ENCODE data around the gene TRPV3. TPM values are rescaled to one million over a fixed set of nuclear protein-coding genes. Genes with fewer than 3 reads are reported as not detected.

TRPV3 gene
- total and polyA plus RNA-seq, 2 of the 8 experiments (the other 6 are each of a cell fraction or from before 2014, with no cell fraction given): 0.56 to 1.0 TPM

GRCh38 chr17:3536716-3537115 lies 20.9 kb downstream of the TRPV3 start (continued):
- TF ChIP-seq RXRA (IDR thresholded peaks at IDR 0.05; ENCODE audit: insufficient read depth, low read depth, low read length): no peak
- TF ChIP-seq MAX (IDR thresholded peaks at IDR 0.05): no peak
- no peak for TF ChIP-seq TEAD4 (IDR thresholded peaks at IDR 0.05; ENCODE audit: low read depth, low read length)
- TF ChIP-seq SIX5 (IDR thresholded peaks at IDR 0.05; ENCODE audit: low read depth, low read length): no peak
- TF ChIP-seq SP4 (IDR thresholded peaks at IDR 0.05; ENCODE audit: low read length): no peak
- no peak for TF ChIP-seq RNF2 (IDR thresholded peaks at IDR 0.05; ENCODE audit: borderline replicate concordance, low read depth, low read length, missing control alignments, poor library complexity, severe bottlenecking)

Data from H1 (cell line).